ENCODE results near the gene ANKRD33B.

DNA sequence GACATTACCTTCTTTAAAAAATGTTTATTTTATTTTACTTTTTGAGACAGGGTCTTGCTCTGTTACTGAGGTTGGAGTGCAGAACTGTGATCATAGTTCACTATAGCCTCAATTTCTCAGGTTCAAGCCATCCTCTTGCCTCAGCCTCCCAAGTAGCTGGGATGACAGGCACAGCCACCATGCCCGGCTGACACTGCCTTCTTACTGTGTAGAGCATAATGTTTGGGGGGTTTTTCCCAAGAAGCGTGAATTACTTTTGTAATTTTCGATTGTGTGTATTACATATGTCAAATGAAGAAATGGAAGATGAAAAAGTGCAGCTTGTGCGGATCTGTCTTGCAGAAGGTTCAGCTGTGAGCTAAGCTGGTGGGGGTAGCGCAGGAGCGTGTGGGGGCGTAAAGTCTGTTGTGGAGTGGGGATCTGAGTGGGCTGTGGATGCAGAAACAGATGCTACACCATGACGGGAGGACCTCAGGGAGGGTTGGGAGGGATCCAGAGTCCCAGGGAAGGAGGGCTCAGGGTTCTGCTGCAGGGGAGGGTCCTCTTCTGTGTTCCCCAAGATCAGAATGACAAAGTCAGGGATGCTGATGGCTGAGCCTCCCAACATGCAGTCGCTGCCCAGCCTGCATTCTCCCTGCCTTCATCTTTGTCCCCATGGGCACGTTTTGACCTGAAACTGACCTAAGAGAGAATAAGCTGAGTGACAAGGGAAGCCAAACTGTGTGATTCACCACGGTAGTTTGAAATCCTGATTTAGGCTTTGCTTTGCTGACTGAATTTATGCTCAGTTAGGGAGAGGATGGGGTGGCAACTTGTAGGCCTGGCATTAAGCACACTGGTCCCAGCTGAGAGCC, 6.8 kb upstream of the ANKRD33B start:
- TF ChIP-seq, protein P1, sequence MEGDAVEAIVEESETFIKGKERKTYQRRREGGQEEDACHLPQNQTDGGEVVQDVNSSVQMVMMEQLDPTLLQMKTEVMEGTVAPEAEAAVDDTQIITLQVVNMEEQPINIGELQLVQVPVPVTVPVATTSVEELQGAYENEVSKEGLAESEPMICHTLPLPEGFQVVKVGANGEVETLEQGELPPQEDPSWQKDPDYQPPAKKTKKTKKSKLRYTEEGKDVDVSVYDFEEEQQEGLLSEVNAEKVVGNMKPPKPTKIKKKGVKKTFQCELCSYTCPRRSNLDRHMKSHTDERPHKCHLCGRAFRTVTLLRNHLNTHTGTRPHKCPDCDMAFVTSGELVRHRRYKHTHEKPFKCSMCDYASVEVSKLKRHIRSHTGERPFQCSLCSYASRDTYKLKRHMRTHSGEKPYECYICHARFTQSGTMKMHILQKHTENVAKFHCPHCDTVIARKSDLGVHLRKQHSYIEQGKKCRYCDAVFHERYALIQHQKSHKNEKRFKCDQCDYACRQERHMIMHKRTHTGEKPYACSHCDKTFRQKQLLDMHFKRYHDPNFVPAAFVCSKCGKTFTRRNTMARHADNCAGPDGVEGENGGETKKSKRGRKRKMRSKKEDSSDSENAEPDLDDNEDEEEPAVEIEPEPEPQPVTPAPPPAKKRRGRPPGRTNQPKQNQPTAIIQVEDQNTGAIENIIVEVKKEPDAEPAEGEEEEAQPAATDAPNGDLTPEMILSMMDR (IDR thresholded peaks at IDR 0.05) = no peak
- no peak for TF ChIP-seq POLR2A (IDR thresholded peaks at IDR 0.05)

Data from vagina (tissue), 2 donors.